Measurements from ENCODE around the gene JAKMIP2.

JAKMIP2 gene

DNA sequence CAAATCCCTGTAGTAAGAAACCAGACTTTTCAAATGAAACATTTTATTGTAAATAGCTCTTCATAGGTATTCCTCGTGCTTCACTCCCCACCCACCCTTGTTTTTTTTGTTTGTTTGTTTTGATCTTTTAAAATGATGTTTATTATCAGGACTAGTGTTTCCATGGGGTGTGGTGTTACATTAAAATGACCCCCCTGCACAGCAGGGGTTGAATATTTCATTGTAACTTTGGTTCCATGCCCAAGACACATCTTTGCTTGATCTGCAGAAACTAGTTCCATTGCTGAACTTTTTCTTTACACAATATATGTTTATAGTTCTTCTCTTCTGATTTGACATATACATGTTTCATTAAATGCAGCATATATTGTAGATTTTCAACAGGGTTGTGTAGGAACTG, 191.4 kb downstream of the JAKMIP2 start:
- no peaks in the 10 kb centered on the region for H3K9me3 ChIP-seq (ENCODE audit: control insufficient read depth, insufficient read depth, low read depth, low read length)
- ChIA-PET CTCF (interaction anchor here (0.8 to 1.4 kb wide), 2 partner anchors 11 to 13 kb away, joined by 3 to 7 read pairs; no protein-coding TSS in a partner anchor), POLR2A (no interaction called here)
- H3K4me1 ChIP-seq (ENCODE audit: control insufficient read depth, insufficient read depth, low read length) = no peaks in the 10 kb centered on the region
- H3K27ac ChIP-seq (ENCODE audit: extremely low read depth, low read depth, low read length) = no peak overlapping the region
- peaks cover 0 to 3% of the 10 kb centered on the region in 2 experiments; a peak in 1 of 3 replicates for H3K36me3 ChIP-seq (ENCODE audit: control insufficient read depth in 2 of 2, insufficient read depth in 1 of 2, low read length in 2 of 2)
- no peak overlapping the region for H3K4me3 ChIP-seq (ENCODE audit: low read depth, low read length)
- TF ChIP-seq, protein P1, sequence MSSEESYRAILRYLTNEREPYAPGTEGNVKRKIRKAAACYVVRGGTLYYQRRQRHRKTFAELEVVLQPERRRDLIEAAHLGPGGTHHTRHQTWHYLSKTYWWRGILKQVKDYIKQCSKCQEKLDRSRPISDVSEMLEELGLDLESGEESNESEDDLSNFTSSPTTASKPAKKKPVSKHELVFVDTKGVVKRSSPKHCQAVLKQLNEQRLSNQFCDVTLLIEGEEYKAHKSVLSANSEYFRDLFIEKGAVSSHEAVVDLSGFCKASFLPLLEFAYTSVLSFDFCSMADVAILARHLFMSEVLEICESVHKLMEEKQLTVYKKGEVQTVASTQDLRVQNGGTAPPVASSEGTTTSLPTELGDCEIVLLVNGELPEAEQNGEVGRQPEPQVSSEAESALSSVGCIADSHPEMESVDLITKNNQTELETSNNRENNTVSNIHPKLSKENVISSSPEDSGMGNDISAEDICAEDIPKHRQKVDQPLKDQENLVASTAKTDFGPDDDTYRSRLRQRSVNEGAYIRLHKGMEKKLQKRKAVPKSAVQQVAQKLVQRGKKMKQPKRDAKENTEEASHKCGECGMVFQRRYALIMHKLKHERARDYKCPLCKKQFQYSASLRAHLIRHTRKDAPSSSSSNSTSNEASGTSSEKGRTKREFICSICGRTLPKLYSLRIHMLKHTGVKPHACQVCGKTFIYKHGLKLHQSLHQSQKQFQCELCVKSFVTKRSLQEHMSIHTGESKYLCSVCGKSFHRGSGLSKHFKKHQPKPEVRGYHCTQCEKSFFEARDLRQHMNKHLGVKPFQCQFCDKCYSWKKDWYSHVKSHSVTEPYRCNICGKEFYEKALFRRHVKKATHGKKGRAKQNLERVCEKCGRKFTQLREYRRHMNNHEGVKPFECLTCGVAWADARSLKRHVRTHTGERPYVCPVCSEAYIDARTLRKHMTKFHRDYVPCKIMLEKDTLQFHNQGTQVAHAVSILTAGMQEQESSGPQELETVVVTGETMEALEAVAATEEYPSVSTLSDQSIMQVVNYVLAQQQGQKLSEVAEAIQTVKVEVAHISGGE (tag by site-specific recombination; conservative IDR thresholded peaks at IDR 0.05; ENCODE audit: low read depth) = peak; percentile 51; the same call in 1 of the 2 replicates
- no peak for TF ChIP-seq ZNF416 (tag by site-specific recombination; IDR thresholded peaks at IDR 0.05)

- H3K36me3 ChIP-seq (ENCODE audit: control insufficient read depth in 2 of 2, insufficient read depth in 1 of 2, low read length in 2 of 2) = peaks cover 0 to 3% of the 10 kb centered on the region in 2 experiments; a peak in 1 of 3 replicates
- ChIA-PET CTCF (interaction anchor here (0.8 to 1.0 kb wide), 3 partner anchors 9 to 366 kb away, joined by 3 to 4 read pairs (median 3); no protein-coding TSS in a partner anchor), POLR2A (no interaction called here)
Measured at GRCh38 chr5:147590096-147590495, 192.4 kb downstream of the JAKMIP2 start.

More at GRCh38 chr5:147590096-147590495, 192.4 kb downstream of the JAKMIP2 start:
- H3K27ac ChIP-seq (ENCODE audit: extremely low read depth, low read depth, low read length) = no peak overlapping the region
- H3K4me1 ChIP-seq (ENCODE audit: control insufficient read depth, insufficient read depth, low read length) = no peaks in the 10 kb centered on the region
- TF ChIP-seq MZF1 (tag by site-specific recombination; IDR thresholded peaks at IDR 0.05; ENCODE audit: borderline replicate concordance) (no peak), ZFP41 (tag by site-specific recombination; IDR thresholded peaks at IDR 0.05; ENCODE audit: borderline replicate concordance) (no peak), ZNF335 (tag by site-specific recombination; conservative IDR thresholded peaks at IDR 0.05) (no peak), ZNF449 (tag by site-specific recombination; IDR thresholded peaks at IDR 0.05) (no peak), ZSCAN23 (tag by site-specific recombination; IDR thresholded peaks at IDR 0.05) (no peak), PRDM10 (tag by site-specific recombination; IDR thresholded peaks at IDR 0.05) (no peak), ZNF391 (tag by site-specific recombination; IDR thresholded peaks at IDR 0.05; ENCODE audit: borderline replicate concordance, low read depth) (no peak), ZNF473 (tag by site-specific recombination; IDR thresholded peaks at IDR 0.05) (no peak), OSR2 (tag by site-specific recombination; IDR thresholded peaks at IDR 0.05) (no peak)
- H3K4me3 ChIP-seq (ENCODE audit: low read depth, low read length) = no peak overlapping the region
- H3K9me3 ChIP-seq (ENCODE audit: control insufficient read depth, insufficient read depth, low read depth, low read length) = no peaks in the 10 kb centered on the region
